Metanephros (tissue), 1 donor: ENCODE data around the gene SAMD15. TPM values are rescaled to one million over a fixed set of nuclear protein-coding genes. Genes with fewer than 3 reads are reported as not detected.

Experiments used
- total RNA-seq: library from RNA; depleted of rRNA; stranded (reverse); fragments of >200 nt; gene quantifications from one replicate; pipeline ENCODE4 v1.2.3, GENCODE V29; 2014

The SAMD15 gene
- total RNA-seq: 5.3 TPM

DNA sequence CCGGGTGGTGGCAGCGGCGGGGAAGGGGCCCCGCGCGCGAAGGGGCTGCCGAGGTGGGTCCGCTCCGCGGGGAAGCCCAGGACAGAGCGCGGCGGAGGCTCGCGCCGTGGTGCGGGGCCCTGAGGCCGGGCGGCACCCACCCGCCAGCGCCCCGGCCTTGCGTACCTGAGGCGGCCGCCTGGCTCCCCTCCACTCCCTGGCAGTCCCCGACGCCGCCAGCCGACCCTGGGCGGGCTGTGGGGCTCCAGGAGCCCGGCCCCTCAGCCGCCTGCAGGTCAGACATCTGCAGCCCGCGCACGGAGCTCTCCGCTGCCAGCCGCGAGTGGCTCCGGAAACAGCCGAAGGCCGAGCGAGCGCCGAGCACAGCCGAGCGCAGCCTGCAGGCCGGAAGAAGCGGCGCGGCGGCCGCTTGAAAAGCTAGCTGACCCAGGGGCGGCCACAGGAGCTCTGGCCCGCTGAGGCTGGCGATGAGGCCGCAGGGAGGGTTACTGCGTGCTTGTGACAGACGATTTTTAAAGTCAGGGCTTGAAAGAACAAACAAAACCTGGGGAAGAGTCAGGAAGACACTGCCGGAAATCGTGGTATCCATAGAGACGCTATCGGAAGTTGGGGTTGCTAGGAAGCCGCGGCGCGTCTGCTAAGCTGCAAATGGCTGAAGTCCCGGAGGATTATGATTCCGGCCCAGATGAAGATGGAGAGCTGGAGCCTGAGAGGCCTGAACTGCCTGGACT lies at the start of gene SAMD15, which contains the start of gene TMED8:
Gene SAMD15 (plus strand): TSS at position 609 of the 731 bp plus-strand sequence. CDS start 40 bp downstream, at position 649.
Gene TMED8 (minus strand): TSS at position 324 of the 731 bp plus-strand sequence. CDS start 41 bp downstream, at position 283.

DNA sequence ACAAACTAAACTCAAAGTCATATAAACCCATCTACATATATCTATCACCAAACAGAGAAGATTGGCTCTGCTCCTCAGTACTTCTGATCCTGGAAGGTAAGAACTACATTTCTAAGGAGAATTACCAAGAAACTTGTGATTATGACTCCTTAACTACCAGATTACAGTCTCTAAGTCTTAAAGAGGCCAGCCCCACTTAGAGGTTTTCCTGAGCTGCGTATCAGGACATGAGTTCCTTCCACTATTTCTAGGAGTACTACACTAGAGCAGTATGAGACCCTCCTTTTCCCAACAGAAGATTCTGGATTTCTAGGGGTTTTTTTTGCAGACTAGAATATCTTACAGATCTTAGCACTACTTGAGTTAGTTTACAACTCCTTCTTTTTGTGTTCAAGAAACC lies 46.2 kb downstream of the SAMD15 start, which contains the start of gene NOXRED1:
Gene NOXRED1 (minus strand): TSS at position 101 of the 400 bp plus-strand sequence. CDS start 634 bp downstream, outside the sequence.

Other genes starting within 250 kb of the SAMD15 start
- 0.18 TPM for gene ZDHHC22, start 235.6 kb upstream of the SAMD15 start, total RNA-seq
- 0.35 TPM for gene TMEM63C, start 195.6 kb upstream of the SAMD15 start, total RNA-seq
- not detected for gene NGB, start 106.2 kb upstream of the SAMD15 start, total RNA-seq
- gene POMT2, start 56.5 kb upstream of the SAMD15 start, total RNA-seq: 34.4 TPM
- gene GSTZ1, start 56.3 kb upstream of the SAMD15 start, total RNA-seq: 18.6 TPM
- gene TMED8, start 285 bp upstream of the SAMD15 start, total RNA-seq: 18.0 TPM
- 0.58 TPM for gene NOXRED1, start 46.1 kb downstream of the SAMD15 start, total RNA-seq
- gene VIPAS39, start 80.2 kb downstream of the SAMD15 start, total RNA-seq: 22.1 TPM
- gene AHSA1, start 80.7 kb downstream of the SAMD15 start, total RNA-seq: 81.7 TPM
- gene ISM2, start 121.4 kb downstream of the SAMD15 start, total RNA-seq: 5.7 TPM
- gene SPTLC2, start 239.3 kb downstream of the SAMD15 start, total RNA-seq: 53.4 TPM